ENCODE results near the gene SLC22A23.

The SLC22A23 gene

DNA sequence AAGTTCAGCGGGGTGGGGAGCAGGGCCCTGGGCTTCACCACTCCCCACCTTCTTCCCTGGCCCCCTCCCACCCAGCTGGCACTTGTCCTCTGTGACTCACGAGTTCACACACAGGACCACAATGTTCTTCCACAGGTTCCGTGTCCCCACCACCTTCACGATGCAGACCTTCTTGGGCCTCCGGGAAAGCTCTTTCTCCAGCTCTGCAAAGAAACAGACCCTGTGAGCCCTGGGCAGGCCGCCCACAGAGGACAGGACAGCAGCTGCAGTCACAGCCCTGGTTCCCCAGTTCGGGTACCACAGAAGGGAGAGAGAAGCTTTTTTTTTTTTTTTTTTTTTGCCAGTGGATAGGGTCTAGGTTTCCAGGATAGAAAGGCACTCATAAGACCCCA, 167.2 kb downstream of the SLC22A23 start:
- no peak for DNase-seq (ENCODE audit: extremely low read depth in 1 of 2, low read depth in 1 of 2)

DNA sequence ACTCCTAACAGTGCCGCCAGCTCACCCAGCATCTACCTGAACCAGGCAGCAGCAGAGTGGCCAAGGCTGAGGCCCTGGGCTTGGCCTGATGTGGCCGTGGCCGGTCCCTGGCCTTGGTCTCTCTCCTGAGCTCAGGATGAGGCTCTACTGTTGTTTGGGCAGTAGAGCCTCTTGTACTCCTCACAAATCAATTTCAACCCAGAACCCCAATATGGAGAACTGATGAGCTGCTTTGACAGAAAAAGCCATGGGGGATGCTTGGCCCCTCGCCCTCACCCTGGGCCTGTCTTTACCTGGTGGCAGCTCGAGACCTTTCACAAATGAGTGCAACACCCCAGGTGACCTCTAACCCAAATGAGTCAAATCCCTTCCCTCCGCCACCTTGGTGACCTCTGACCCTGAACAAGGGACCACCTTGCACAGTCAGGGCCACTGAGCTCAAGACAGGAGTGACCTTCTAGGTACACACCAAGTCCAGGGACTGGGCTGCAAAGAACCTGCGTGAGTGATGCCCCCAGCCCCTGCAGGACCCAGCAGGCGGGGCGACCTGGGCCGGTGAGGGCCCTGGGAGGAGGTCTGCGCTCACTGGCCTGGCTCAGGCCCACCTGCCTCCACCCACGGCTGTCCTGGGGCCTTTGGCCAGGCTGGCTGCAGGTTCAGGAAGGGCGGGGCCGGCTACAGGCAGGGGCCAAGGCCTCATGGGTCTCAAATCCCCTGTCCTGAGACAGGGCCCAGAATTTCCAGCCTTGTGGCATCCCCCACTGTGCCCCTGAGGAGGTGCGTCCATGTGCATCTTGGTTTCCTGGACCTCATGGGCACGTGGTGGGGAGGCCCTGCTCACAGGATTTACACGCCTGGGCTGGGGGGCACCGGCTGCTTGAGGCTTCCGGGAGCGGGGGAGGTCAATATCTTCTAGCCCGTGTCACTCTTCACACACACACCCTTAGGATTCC, 167.9 kb downstream of the SLC22A23 start:
- DNase-seq (ENCODE audit: extremely low read depth in 1 of 2, low read depth in 1 of 2): no peak

DNA sequence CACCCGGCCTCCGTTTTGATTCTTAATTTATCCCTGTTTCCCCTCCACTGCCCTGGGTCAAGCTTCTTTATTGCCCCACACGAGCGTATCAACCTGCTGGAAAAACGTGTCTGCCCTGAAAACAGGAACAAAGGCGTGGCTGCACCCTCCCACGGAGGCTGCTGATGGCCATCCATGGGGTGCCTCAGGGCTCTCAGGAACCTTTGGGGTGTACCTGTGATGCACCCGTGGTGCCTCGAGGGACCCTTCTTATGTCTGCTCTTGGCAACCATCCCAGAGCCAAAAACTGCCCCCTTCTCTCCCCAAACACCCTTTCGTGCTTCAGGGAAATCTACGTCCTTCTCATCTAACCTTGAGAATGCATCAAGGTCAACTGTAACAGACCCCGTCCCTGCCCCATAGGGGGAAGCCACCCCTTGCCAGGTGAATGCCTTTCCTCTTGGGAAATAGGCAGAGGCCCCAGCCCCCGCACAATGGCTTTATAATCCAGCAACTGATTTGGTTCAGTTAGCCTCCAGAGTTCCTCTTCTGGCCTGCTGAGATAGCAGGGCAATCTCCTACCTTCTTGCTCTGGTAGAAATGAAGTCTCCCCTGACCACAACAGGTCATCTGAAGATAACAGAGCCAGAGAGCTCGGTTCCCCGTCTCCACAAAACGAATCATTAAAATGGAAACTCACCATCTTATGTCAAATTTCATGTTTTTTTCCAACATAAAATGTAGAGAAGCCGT, 168.7 kb downstream of the SLC22A23 start:
- DNase-seq (ENCODE audit: extremely low read depth in 1 of 2, low read depth in 1 of 2): no peak

DNA sequence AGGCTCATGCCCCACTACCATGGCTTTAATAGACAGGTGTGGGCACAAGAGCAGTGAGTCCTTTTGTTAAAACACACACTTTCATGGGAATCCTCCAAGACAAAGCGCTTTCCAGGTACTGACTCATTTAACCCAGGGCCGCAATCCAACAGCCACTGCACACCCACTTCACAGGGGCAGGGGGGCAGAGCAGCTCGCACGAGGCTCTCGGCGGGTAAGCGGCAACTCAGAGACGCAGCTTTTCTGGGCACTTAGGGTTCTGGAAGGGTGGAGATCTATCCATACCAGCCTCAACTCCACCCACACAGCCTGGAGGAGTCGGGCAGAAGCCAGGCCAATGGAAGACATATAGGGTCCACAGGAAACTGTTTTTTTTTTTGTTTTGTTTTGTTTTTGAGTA, 169.5 kb downstream of the SLC22A23 start:
- DNase-seq (ENCODE audit: extremely low read depth in 1 of 2, low read depth in 1 of 2): no peak

DNA sequence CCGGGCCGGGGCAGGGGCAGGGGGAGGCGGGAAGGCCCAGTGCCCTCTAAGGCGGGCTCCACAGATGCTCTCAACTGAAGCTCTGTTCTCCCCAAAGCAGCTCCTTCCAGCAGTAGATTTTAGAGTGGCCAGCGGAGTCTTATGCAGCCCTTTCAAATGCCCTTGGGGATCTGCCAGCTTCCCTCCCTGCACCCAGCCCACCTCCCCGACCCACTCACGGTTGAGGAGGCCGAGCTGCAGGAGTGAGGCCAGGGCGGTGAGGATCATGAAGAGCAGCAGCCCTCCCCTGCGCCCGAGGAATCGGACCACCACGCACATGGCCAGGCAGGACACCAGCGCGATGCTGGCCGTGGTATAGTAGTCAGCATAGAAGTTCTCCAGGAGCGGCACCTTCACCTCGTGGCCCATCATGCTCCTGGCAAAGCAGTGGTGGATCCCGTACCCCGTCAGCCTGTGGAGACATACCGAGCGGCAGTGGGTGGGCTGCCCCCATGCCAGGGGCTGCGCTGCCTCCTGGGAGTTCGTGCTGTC, 170.1 kb downstream of the SLC22A23 start:
- DNase-seq (ENCODE audit: extremely low read depth in 1 of 2, low read depth in 1 of 2): no peak

DNA sequence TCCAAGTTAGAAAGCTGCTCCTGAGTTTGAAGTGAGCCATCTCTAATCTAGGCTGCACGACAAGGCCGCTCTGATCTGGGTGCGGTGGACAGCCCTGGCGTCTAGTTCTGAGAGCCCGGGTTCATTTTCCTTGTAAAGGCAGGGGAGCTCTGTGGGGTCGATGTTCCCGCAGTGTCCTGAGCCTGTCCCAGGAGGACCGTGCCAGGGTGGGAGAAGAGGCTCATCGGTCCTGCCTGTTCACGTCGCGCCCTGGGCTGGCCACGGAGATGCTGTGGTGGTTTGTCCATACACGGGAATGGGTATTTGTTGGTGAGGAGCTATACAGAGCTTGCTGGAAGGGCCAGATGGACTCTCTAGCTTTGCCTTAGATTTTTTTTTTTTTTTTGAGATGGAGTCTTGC, 171.1 kb downstream of the SLC22A23 start:
- DNase-seq (ENCODE audit: extremely low read depth in 1 of 2, low read depth in 1 of 2): no peak

DNA sequence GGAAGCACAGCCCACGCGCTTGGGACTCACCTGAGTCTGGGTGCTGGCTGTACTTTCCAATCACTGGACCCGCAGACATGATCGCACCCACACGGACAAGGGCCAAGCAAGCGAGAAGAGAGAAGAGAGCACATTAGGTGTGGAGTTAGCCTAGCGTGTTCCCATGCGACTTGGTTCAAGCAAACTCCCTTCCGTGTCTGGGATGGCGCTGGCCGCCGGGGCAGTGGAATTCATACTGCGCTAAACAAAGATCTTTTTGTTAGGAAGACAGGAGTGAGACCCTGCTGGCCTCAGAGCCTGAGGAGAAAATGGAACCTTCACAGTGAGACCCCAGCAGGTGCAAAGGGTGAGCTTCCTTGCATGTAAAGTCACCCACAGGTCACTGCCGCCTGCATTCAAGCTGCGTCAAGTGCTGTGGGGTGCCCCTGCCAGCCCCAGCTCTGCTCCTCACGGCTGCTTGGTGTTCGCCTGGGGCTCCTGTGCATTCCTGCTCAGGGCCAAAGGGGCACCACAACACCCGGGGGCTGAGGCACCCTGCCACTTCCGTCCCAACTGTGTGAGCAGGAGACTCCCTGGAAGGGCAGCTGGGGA, 171.7 kb downstream of the SLC22A23 start:
- DNase-seq (ENCODE audit: extremely low read depth in 1 of 2, low read depth in 1 of 2): no peak

DNA sequence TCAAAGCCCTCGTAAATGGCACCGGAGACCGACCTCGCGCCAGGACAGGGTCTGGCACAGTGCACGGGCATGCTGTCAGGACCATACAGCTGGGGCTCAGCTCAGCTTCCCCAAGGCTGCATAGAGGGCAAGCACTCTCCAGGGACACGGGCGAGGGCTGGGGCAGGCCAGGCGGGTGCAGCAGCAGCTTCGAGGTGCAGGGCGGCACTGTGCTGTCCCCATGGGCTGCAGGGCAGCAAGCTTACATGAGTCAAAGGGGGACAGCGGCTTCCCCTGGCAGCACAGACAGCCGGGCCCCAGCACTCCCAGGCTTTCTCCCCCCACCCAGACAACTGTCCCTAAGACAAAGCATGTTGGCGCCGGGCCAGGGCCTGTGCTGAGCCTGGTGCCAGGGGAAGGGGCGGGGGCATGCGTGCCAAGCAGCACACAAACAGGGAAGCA, 172.4 kb downstream of the SLC22A23 start:
- DNase-seq (ENCODE audit: extremely low read depth in 1 of 2, low read depth in 1 of 2): no peak

DNA sequence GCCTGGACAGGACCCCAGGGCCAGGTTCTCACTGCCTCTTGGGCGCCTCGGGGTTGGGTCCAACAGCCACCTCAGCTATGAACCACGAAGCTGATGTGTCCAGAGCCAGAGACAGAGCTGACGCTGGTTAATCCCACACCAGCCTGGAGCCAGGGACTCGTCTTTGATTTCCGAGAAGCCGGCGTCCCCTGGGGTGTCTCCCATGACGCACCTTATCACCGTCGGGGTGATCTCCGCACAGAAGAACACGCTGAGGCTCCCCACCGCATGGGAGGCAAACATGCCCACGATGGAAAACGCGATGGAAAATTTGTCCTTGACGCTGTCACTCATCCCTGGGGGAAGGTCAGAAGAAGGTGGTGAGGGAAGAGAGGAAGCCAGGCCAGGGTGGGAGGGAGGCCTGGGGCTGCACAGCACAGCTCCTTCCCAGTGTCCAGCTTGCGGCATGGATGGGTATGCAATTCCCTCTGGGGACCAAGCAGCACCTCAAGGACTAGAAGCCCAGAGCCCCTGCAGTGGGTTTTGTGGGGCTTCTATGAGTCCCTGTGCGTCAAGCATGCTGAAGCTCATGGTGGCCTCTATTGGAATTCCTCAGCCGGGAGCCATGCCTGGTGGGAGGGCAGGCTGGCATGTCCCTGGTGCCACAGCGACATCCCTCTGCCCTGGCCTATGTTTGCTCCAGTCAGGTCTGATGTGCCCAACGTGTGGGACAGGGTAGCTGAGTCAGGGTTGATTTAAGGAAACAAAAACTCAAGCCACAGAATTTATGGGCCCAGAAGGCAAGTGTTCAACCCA, 173.0 kb downstream of the SLC22A23 start:
- no peak for DNase-seq (ENCODE audit: extremely low read depth in 1 of 2, low read depth in 1 of 2)

DNA sequence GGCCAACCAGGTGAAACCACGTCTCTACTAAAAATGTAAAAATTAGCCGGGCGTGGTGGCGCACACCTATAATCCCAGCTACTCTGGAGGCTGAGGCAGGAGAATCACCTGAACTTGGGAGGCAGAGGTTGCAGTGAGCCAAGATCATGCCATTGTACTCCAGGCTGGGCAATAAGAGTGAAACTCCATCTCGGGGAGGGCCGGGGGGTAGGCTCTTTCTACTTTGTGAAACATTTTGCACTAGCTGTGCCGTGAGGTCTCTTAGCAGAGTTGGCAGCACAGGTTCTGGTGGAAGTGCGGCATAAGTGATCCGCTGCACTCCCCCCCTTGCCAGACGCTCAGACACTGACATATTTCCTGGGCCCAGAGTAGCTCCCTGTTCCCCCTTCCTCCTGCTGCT, 173.6 kb downstream of the SLC22A23 start:
- no peak for DNase-seq (ENCODE audit: extremely low read depth in 1 of 2, low read depth in 1 of 2)

DNA sequence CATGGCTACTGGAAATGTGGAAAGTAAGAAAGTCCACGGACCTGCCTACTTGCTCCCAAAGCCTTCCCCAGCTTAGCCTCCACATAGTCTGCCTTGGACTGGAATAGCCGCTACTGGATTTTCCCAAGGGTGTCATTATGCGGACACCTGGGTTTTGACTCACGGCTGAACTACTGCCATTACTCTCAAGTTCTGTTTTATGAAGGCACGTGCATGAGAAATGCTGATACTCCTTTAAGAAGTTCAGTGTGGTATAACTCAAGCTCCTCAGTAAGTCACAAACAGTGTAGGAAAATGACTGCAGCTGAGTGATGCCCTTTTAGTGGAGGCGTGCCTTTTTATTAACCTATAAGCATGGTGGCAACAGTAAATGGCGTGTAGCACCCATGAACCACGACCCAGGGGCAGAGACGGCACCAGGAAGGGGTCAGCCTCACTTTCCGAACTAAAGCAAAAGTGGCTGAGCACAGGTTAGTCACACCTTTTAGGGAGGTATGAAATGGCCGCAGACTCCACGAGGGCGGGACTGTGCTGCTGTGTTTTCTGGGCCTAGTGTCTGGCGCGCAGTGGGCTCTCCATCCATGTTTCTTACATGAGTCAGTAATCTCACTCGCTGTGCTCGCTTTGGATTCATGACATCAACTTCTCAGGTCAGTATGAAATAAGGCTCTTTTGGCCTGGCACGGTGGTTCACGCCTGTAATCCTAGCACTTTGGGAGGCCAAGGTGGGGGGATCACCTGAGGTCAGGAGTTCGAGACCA, 174.2 kb downstream of the SLC22A23 start:
- no peak for DNase-seq (ENCODE audit: extremely low read depth in 1 of 2, low read depth in 1 of 2)

DNA sequence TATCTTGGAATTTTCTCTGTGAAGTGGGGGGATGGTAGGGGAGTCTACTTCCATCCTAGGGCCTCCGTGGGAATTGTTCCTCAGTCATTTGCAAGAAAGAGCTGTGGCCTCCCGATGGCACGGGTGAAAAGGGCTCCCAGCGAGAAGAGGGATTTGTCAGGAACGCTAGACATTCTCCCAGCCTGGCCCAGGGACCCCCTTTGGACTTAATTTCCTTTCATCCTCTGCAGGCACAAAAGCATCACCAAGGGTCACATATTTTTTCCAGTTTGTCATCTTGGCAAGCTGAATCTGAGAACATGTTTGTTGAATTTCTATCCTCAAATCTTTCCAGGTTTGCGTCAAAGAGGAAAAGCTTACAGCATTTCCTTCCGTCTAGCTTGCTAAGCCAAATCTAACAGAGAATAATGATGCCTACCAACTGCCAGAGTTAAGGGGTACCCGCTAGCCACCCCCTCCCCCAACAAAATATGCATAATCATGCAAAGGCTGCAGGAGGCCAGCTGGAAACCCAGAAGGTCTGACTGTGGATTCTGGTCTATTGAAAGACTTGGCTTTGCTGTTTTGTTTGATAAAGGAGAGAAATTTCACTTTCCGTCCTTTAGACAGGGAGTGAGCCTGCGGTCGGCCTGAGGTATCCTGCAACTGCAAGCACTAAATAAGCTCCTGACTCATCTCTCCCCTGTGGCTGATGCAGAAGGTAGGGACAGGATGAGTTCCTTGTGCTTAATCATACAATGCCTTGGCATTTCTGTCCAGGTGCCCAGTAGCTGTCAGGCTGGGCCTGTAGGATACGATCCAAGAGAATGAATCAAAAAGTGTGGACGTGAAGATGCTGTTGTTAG, 175.0 kb downstream of the SLC22A23 start:
- no peak for DNase-seq (ENCODE audit: extremely low read depth in 1 of 2, low read depth in 1 of 2)

DNA sequence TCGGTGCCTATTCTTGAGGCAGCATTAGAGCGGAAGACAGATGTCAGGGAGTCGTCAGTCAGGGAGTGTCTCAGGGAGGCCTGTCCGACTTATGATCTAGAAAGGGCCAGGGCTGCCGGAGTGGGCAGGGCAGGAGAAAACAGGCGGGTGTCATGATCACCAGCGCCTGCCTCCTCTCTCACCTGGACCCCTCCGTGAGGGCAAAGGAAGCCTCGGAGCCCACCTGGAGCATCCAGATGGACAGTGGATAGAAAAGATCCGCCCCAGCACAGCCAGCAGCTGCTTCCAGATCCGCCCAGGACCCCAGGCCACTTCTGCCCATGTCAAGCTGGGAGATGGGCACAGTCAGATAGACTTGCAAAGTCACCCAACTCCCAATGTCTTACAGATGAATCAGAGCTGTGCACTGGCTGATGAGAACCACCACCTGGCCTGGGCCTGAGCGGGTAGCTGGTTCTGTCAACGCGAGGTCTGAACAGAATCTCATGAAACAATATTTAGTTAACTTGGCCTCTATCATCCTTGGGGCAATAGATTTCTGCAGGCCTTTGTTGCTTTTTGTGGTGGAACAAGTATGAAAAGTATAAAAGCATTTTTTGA, 175.9 kb downstream of the SLC22A23 start:
- no peak for DNase-seq (ENCODE audit: extremely low read depth in 1 of 2, low read depth in 1 of 2)

DNA sequence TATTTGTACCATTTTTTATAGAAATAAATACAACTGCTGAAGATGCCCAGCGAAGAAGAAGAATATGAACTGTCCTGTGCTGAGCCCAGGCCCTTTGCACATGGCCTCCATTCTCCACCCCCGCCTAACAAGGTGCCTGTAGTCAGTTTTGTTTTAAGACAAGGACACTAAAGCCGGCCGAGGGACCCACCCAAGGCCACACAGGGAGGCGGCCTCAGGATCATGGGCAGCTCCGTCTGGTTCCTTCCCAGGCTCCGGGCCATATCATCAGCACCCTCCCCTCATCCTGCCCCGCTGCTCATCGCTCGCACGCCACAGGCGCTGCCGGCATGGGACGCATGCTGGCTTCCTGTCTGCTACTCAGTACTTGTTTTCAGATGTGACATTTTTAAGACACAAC, 176.8 kb downstream of the SLC22A23 start:
- no peak for DNase-seq (ENCODE audit: extremely low read depth in 1 of 2, low read depth in 1 of 2)

DNA sequence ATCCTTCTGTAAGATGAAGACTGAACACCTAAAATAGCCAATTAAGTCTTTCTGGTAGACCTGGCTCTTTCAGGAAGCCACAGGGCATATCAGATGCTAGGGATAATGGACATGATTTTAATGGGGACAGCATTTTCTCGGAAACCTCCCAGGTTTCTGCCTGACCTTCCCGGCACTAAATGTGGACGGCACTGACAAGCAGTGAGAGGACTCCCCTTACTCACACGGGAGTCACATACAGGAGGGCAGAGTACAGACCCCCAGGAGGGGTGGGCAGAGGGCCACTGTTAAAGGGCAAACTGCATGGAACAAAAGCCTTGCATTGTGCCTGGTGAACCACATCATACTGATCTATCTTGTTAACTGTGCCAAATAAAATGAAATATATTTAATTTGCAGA, 178.2 kb downstream of the SLC22A23 start:
- no peak for DNase-seq (ENCODE audit: extremely low read depth in 1 of 2, low read depth in 1 of 2)

DNA sequence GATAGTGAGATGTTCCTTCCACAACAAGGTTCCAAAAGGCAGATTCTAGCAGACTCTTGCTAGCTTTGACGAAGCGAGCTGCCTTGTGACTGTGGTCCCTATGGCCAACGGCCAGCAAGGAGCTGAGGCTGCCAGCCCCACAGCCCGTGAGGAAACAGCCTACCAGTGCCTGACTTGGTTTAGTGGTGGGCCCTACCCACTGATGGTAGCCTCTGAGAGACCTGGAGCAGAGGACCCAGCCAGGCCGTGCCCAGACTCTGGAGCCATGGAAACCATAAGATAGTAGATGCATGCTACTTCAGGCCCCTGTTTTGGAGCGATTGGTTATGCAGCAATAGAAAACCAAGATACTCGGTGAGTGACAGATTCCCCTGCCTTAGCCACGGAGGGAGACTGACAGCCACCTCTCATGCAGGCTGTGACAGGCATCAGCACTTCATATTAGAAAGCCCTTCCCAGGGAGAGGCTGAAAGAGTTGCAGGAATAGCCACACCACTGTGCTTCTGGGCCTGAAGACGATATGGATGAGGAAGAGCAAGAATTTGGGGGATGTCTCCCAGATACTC, 178.9 kb downstream of the SLC22A23 start:
- DNase-seq (ENCODE audit: extremely low read depth in 1 of 2, low read depth in 1 of 2): no peak

DNA sequence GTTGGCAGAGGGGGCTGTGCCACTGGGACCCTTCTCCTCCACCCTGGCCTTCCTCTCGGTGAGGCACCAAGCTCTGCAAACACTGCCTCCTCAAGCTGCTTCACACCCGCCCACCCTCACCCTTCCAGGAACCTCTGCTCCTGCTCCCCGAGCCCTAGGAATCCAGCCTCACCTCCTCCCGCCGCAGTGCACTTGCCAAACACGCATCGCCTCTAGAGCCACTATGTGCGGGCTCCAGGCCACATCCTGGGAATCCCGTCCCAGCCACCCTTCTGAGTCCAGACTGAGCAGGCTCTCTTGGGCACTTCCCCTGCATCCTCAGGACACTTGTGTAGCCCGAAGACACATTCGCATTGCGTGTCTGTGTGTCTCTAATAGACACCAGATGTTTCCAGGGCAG, 179.6 kb downstream of the SLC22A23 start:
- DNase-seq (ENCODE audit: extremely low read depth in 1 of 2, low read depth in 1 of 2): no peak
